GM21786 (cell line): Measurements from ENCODE around the gene LCN12.

Experiments
- ATAC-seq: cut with Tn5 transposase; IDR thresholded peaks from one replicate; pipeline ENCODE4 v1.9.1; 2021; ENCODE audit not compliant: unreplicated experiment

Gene LCN12

DNA sequence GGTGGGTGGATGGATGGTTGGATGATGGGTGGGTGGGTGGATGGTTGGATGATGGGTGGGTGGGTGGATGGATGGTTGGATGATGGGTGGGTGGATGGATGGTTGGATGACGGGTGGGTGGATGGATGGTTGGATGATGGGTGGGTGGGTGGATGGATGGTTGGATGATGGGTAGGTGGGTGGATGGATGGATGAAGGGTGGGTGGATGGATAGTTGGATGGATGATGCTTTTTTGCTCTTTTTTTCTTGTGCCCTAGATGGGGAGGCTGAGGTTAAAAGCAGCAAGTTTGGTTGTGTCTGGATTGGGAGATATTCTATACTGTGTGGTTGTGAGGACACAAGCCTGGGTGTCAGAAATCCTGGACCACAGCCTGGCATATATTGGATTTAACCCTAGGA is 5.4 kb downstream of the LCN12 start:
- ATAC-seq: no peak

- no peak for ATAC-seq
These were observed 5.8 kb downstream of the LCN12 start for GRCh38 chr9:136957901-136958300.

DNA sequence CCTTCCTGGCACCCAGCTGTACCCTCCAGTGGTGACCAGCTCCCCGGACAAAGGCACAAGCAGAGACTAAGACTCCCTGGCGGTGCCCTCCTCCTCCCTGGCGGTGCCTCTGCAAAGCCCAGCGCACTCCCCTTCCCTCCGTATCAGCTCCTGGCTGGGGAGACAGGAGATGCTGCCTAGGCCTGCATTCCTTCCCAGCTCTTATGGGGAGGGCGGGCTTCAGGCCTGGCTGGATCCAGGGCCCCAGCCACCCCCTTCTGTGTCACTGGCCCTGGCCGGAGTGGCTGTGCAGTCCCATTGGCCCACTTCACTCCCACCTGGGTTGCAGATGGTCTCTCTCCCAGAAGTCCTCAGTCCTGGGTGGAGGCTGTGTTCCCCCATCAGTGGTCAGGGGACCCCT is 6.4 kb downstream of the LCN12 start:
- ATAC-seq: no peak

GRCh38 chr9:136958898-136959850 is 7.1 kb downstream of the LCN12 start:
- no peak for ATAC-seq

DNA sequence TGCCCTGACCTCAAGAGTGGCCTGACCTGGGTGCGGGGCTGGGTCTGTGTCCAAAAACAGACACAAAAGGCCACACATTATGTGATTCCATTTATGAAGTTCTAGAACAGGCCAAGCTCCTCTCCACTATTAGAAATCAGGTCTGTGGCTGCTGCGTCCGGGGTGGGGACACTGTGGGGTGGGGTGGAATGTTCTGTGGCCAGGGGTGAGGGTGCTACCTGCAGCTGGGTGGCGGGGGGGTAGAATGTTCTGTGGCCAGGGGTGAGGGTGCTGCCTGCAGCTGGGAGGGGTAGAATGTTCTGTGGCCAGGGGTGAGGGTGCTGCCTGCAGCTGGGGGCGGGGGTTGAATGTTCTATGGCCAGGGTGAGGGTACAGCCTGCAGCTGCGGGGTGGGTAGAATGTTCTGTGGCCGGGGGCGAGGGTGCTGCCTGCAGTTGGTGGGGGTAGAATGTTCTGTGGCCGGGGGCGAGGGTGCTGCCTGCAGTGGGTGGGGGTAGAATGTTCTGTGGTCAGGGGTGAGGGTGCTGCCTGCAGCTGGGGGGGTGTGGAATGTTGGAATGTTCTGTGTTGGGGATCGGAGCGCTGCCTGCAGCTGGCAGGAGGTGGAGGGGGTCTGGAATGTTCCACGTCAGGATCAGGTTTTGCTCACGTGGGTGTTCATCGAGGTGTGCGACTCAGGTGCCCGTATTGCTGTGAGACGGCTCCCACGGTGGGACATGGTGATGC is 8.3 kb downstream of the LCN12 start:
- ATAC-seq: no peak

GRCh38 chr9:136960938-136961275 is 8.8 kb downstream of the LCN12 start:
- ATAC-seq: no peak

- no peak for ATAC-seq
These were observed 9.4 kb downstream of the LCN12 start for GRCh38 chr9:136961279-136962065.

DNA sequence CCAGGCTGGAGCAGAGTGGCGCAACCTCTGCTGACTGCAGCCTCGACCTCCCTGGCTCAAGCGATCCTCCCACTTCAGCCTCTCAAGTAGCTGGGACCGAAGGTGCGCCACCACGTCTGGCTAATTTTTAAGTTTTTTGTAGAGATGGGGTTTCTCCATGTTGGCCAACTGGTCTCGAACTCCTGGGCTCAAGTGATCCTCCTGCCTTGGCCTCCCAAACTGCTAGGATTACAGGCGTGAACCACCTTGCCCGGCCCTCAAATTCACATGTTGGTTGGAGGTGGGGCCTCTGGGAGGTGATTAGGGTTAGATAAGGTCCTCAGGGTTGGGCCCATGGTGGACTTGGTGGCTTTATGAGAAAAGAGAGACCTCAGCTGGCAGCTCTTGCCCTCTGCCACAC is 10.1 kb downstream of the LCN12 start:
- ATAC-seq: no peak

DNA sequence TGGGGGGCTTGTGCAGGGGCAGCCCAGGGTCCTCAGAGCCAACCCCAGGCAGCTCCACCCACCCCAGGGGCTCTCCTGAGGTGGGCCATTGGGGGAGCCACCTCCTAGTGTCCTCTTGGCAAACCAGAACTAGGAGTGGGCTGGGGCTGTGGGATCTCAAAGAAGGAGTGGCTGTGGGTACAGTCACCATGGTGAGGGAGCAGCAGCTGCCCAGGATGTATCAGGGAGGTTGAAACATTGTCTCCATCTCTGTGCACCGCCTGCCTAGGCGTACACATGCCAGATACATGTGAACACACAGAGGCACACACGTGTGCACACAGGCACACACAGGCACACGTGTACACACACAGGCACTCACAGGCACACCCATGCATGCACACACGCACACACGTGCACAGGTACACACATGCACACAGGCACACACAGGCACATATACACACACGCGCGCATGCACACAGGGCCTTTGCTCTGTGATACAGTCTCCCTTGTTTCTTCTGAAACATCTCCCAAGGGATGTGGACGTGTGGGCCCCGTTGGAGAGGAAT is 10.7 kb downstream of the LCN12 start:
- no peak for ATAC-seq

DNA sequence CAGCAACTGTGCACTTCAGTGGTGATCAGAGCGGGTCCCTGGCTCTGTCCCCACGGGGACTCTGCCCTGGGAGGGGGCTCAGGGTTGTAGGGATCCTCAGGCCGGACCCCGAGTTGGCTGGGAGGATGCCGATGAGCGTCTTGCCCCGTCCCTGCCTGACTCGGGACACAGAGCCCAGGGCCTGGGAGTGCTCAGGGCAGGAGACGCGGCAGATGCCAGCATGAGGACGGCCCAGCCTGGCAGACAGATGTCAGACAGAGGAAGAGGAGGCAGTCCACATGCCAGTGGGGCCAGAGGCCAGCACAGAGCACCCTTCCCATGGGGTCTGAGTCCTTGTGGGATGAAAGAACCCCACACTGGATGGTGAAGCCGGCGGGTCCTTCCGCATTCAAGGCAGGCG is 11.3 kb downstream of the LCN12 start:
- ATAC-seq: no peak

DNA sequence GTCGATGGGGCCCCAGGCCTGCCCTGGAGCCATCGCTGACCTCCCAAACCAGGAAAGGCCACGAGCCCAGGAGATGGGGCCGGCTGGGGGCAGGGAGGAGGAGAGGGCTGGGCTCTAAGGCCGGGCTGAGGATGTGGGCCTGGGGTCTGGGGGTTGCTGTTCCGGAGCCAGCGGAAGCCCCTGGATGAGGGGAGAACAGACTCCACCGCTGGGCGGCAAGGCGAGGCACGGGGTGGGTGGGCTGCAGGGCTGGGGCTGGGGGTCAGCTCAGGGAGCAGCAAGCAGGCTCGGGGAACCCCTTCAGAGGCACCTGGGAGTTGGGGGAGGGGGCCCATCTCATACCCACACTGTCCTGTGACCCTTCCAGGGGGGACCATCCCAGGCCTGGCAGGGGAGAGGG is 11.7 kb downstream of the LCN12 start:
- no peak for ATAC-seq

DNA sequence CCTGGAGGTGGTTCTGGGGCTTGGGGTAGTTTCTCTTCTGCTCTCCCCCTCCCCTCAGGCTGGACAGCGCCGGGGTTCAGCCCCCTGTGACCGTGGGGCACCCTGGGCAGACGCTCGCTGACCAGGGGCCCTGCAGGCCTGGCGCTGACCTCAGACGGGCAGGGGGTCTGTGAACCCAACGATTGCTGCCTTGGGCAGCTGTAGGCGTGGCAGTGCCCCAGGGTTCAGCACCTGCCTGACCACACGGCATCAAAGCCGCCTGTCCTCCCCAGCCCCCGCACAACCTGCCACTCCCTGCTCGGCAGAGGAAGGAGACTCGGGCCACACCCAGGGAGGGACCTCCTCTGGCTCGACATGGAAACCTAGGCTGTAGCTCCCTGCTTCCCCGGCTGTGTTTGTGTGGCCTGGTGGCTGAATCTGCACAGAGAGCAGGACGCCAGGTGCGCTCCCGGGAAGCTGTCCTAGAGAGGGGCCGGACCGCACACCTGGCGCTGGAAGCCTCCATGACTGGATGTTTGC is 12.2 kb downstream of the LCN12 start:
- no peak for ATAC-seq

GRCh38 chr9:136964833-136965422 is 12.9 kb downstream of the LCN12 start:
- ATAC-seq: no peak

DNA sequence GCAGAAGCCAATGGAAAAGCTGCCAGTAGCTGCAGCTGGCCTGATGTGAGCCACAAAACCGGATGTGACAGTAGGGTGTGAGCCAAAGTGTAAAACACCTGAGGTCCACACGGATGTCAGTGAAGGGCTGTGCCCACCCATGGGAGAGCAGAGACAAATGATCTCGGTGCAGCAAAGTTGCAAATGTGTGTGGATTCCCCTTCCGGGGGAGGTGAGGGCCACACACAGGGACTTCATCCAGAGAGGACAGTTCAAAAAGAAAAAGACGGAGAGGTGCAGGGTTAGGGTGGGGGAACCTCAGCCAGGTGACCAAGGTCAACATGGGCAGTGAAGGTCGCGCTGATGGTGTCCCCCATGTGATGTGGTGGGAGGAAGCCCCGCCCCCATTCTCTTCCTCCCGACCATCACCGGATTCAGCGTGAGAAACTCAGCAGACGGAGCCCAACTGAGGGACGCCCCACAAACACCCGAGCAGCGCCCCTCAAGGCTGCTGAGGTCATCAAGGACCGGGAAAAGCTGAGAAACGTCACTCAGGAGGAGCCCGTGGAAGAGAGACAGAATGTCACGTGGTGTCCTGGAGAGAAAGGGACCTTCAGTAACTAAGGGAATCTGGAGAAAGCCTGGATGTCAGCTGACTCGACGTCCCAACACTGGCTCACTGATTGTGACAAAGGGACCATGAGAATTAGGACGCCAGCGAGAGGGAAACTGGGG is 13.9 kb downstream of the LCN12 start:
- ATAC-seq: no peak

DNA sequence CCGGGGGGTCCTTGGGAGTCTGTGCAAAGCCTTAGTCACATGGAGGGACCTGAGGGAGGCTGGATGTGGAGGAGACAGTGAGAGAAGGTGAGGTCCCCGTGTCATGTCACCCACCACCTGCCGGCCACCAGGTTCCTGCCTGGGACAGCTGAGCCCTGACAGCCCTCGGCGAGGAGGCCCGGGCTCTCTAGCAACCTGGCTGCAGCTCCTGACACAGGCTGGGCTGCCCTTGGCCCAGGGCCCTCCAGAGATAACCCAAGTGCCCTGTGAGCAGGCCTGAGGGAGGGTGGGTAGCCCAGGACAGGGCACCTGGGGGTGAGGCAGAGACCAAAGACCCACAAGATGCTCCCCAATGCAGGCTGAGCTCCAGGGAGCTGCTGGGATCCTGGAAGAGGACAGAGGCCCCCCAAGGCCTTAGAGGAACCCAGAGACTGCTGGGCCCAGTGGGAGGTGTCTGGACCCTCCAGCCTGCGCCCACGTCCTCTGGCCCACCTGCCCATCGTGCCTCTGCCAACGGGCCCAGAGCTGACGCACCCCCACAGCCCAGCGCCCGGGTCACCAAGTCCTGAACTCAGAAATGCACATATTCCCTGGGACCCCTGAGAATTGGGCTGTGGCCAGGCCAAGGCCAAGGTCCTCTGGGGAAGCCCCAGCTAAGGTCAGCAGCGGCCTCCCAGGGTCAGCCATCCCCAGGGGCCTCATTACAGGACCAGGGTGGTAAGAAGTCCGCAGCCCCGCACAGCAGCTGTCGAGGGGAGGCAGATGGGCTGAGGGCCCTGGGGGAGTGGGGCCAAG is 16.5 kb downstream of the LCN12 start:
- no peak for ATAC-seq

DNA sequence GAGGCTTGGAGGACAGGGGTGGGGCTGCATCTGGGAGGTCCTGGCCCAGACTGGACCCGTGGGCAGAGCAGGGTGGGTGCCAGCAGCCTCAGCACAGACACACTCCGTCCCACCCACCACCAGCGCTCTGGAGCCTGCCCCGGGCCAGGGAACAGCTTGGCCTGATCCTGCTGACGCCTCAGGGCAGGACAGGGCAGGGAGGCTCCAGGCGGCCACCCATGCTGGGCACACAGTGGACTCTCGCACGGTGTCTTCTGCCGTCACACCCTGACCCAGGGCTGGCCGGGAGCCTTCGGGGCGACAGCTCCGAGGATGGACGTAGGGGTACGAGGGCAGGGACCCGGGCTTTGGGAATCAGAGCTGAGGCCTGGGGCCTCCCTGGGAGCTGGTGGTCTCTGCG is 17.1 kb downstream of the LCN12 start:
- ATAC-seq: no peak

DNA sequence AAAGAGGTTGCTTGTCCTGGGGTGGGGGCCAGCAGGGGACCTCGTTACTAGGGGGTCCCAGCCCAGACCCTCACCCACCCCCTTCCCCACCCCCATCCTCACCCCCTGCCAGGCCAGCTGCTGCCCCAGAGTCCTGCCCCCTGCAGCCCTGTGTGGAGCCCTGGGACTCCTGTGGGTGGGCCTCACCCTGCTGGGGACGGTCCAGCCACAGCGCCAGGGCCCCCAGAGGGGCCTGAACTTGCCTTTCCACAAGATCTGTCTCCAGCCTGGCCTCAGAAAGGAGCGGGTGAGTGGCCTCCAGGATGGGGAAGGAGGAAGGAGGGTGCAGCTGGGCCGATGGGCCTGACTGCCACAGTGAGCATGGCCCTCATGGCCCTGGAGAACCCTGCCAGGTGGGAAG is 17.7 kb downstream of the LCN12 start:
- no peak for ATAC-seq

DNA sequence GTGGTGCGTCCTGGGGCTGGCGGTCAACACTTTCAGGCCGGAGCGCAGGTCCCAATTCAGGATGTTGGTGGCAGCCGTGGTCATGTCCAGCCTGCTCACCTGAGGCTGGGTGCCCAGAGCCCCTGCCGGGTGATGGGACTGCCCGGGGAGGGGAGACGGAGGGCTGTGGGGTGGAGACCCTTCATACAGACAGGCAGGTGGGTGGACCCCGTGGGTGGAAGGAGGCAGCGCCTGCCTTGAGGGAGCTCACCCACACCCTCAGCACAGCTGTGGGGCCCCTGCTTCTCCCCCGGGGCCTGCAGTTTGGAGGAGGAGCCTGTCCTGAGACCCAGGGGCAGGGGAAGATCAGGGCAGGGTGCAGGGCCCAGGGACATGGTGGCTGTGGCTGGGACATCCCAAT is 18.3 kb downstream of the LCN12 start:
- ATAC-seq: no peak

GRCh38 chr9:136971746-136972145 is 19.7 kb downstream of the LCN12 start:
- ATAC-seq: no peak
